T-helper 2 cell treated with Interferon-gamma antibody and Interleukin-4, amounts not matched to agents 5 μg/mL and 100 μg/mL, for 36 hours (primary cell): ENCODE data around the gene SGCG.

Source experiments
- DNase-seq: peaks from one replicate; pipeline ENCODE4 v3.0.0; 2021; ENCODE audit warnings: low spot score
- H3K27ac Mint-ChIP-seq: one replicate; pipeline ENCODE4 v1.8.0; 2021; ENCODE audit warnings: mild to moderate bottlenecking, mixed read lengths
- H3K27me3 Mint-ChIP-seq: one replicate; pipeline ENCODE4 v1.8.0; 2021; ENCODE audit warnings: low read depth, mixed read lengths
- H3K36me3 Mint-ChIP-seq: one replicate; pipeline ENCODE4 v1.8.0; 2021; ENCODE audit warnings: low read depth, mixed read lengths
- H3K4me1 Mint-ChIP-seq: one replicate; pipeline ENCODE4 v1.8.0; 2021; ENCODE audit warnings: low read depth, mixed read lengths
- H3K4me3 Mint-ChIP-seq: one replicate; pipeline ENCODE4 v1.8.0; 2022; ENCODE audit warnings: mild to moderate bottlenecking, moderate library complexity, mixed read lengths
- H3K9me3 Mint-ChIP-seq: one replicate; pipeline ENCODE4 v1.8.0; 2021; ENCODE audit warnings: mixed read lengths

Gene SGCG

DNA sequence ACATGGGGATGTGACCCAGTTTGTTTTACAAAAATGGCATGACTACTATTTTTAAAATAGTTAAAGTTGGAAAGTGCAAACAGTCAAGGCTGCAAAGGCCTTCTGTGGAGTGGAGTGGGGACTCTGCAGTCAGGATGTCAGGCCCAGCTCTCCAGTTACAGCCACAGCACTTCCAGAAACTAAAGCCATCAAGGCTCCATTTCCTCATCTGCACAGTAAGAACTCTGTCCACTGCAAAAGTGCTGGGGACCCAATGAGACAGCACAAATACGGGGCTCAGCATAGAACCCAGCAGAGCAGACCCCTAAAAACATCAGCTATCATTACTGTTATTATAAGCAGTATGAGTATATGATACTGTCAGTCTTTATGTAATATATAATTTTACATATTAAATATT, 179.1 kb downstream of the SGCG start:
- H3K4me1 Mint-ChIP-seq: no peaks in the 10 kb centered on the region
- no peak overlapping the region for H3K27ac Mint-ChIP-seq
- no peak for DNase-seq
- H3K9me3 Mint-ChIP-seq: no peaks in the 10 kb centered on the region
- no peak overlapping the region for H3K4me3 Mint-ChIP-seq
- H3K27me3 Mint-ChIP-seq: no peaks in the 10 kb centered on the region
- H3K36me3 Mint-ChIP-seq: peaks cover 34% of the 10 kb centered on the region

DNA sequence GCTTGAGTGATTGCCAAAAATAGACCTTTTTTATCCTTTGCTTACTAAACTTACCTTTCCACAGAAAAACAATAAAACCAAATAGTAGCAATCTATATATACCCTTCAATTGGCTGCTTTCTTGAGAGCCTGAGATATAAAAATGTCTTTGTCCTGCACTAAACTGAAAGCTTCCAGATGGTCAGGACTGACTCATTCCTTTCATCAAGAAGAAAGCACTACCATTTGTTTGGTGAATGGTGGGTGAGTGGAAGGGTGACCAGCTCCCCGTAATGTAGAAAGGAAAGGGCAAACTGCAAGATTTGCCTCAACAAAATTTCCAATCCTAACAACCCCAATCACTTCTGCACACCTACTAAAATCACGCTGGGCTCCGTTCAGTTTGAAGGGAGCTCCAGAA, 184.9 kb downstream of the SGCG start:
- H3K36me3 Mint-ChIP-seq: peaks cover 65% of the 10 kb centered on the region

DNA sequence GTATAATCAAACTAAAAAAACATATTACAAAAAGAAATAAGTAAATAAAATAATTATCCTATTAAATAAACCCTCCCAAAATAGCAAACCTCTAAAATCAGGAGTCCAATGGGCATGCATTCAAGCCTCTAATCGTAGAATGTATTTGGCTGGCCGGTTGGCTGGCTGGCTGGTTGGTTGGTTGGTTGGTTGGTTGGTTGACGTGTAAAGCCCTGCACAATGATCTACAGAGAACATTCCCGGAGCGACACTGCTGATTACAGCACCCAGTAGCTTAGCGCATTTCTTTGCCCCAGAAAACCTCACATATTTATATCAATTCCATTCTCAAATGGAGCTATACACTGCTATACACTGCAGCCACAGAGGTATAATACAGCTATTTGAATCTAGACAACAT, 187.1 kb downstream of the SGCG start:
- H3K9me3 Mint-ChIP-seq: no peaks in the 10 kb centered on the region
- H3K4me3 Mint-ChIP-seq: no peak overlapping the region
- DNase-seq: no peak
- H3K4me1 Mint-ChIP-seq: peaks cover 15% of the 10 kb centered on the region
- peaks cover 76% of the 10 kb centered on the region for H3K36me3 Mint-ChIP-seq
- H3K27me3 Mint-ChIP-seq: no peaks in the 10 kb centered on the region
- no peak overlapping the region for H3K27ac Mint-ChIP-seq

More for the DNA sequence above, 184.9 kb downstream of the SGCG start:
- Mint-ChIP-seq H3K9me3 (no peaks in the 10 kb centered on the region), H3K27me3 (no peaks in the 10 kb centered on the region), H3K4me3 (no peak overlapping the region), H3K4me1 (peaks cover 4% of the 10 kb centered on the region), H3K27ac (no peak overlapping the region)
- no peak for DNase-seq

DNA sequence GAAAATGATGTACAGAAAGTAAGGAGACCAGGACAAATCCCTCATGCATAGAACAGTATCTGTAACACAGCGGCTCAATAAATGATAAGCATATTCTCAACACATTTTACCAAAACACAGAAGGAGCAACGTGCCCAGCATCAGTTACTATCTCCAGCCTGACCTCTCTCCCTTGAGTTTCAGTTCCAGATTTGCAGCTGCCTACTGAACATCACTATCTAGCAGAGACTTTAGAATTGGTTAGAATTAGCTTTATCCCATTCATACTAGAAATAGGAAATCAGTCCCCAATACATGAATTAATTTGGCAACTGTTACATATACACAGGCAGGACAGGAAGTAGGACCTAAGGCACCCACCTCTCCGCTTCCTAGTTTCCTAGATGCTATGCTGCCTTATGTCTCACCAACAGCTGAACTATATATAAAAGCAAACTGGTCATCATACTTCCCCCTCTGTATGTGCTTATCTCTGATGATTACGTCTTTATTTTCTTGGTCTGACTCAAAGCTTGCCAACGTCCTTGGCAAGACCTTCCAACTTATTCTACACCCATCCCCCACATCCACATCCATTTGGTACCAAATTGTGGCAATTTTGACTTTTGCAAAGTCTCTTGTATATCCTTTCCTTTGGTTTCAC, 191.6 kb downstream of the SGCG start:
- no peak overlapping the region for H3K27ac Mint-ChIP-seq
- peaks cover 33% of the 10 kb centered on the region for H3K4me1 Mint-ChIP-seq
- DNase-seq: no peak
- no peaks in the 10 kb centered on the region for H3K9me3 Mint-ChIP-seq
- peaks cover 47% of the 10 kb centered on the region for H3K36me3 Mint-ChIP-seq
- no peaks in the 10 kb centered on the region for H3K27me3 Mint-ChIP-seq
- peak overlapping the region; percentile 5 for H3K4me3 Mint-ChIP-seq
